ENCODE data around the gene FGFBP2. TPM values are rescaled to one million over a fixed set of nuclear protein-coding genes. Genes with fewer than 3 reads are reported as not detected.

FGFBP2 gene
- total RNA-seq, 1 donor = not detected

- H3K4me3 ChIP-seq (ENCODE audit: low read depth, low read length) = no peak overlapping the region
- DNase-seq (ENCODE audit: low read depth) = peak; percentile 78
- peak; percentile 91 for TF ChIP-seq CTCF (IDR thresholded peaks at IDR 0.05; ENCODE audit: insufficient read depth, low read length)
Measured at GRCh38 chr4:16001484-16001858, 38.5 kb upstream of the FGFBP2 start.

GRCh38 chr4:16000708-16001483 lies 37.9 kb upstream of the FGFBP2 start:
- no peak for TF ChIP-seq CTCF (IDR thresholded peaks at IDR 0.05; ENCODE audit: insufficient read depth, low read length)
- H3K4me3 ChIP-seq (ENCODE audit: low read depth, low read length) = no peak overlapping the region
- DNase-seq (ENCODE audit: low read depth) = no peak

- TF ChIP-seq CTCF (IDR thresholded peaks at IDR 0.05; ENCODE audit: insufficient read depth, low read length) = no peak
- no peak for DNase-seq (ENCODE audit: low read depth)
- no peak overlapping the region for H3K4me3 ChIP-seq (ENCODE audit: low read depth, low read length)
Measured at GRCh38 chr4:15996773-15997172, 33.8 kb upstream of the FGFBP2 start.

GRCh38 chr4:15995826-15996225 lies 32.9 kb upstream of the FGFBP2 start:
- no peak for TF ChIP-seq CTCF (IDR thresholded peaks at IDR 0.05; ENCODE audit: insufficient read depth, low read length)
- DNase-seq (ENCODE audit: low read depth) = no peak
- no peak overlapping the region for H3K4me3 ChIP-seq (ENCODE audit: low read depth, low read length)

- no peak for TF ChIP-seq CTCF (IDR thresholded peaks at IDR 0.05; ENCODE audit: insufficient read depth, low read length)
- H3K4me3 ChIP-seq (ENCODE audit: low read depth, low read length) = no peak overlapping the region
- DNase-seq (ENCODE audit: low read depth) = no peak
Measured at GRCh38 chr4:15992167-15992485, 29.2 kb upstream of the FGFBP2 start.

- no peak for DNase-seq (ENCODE audit: low read depth)
- H3K4me3 ChIP-seq (ENCODE audit: low read depth, low read length) = no peak overlapping the region
- TF ChIP-seq CTCF (IDR thresholded peaks at IDR 0.05; ENCODE audit: insufficient read depth, low read length) = no peak
Measured at GRCh38 chr4:15990570-15991285, 27.8 kb upstream of the FGFBP2 start.
